ENCODE measurements around the gene TUBG2. TPM values are rescaled to one million over a fixed set of nuclear protein-coding genes. Genes with fewer than 3 reads are reported as not detected.
"Not testable (repeated sequence)": the region's sequence is repeated elsewhere in the genome, so short reads cannot be mapped to it uniquely, and the experiment has no call there.

The TUBG2 gene
- total RNA-seq, 1 donor = 13.8 TPM

DNA sequence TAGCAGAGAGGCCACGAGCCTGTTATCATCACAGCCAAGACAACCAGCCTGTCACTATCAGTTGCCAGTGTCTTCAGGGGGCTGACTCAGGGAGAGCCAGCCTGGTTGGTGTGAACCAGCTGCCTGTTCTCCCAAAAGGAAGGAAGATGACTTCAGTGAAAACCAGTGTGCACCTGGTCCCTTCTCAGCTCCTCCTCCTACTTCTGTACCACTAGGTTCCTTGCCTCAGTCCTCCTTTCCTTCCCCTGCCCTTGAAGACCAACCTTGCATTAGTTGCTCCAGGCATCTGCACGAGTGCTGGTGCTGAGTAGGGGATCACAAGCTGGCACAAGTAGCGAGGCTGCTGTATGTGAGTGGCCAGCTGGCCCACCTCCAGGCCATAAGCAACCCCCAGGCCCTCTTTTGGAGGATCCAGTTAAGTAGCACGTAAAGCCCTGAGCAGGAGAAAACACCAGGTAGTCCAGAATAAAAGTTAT, 41.1 kb upstream of the TUBG2 start:
- TF ChIP-seq, protein P1, sequence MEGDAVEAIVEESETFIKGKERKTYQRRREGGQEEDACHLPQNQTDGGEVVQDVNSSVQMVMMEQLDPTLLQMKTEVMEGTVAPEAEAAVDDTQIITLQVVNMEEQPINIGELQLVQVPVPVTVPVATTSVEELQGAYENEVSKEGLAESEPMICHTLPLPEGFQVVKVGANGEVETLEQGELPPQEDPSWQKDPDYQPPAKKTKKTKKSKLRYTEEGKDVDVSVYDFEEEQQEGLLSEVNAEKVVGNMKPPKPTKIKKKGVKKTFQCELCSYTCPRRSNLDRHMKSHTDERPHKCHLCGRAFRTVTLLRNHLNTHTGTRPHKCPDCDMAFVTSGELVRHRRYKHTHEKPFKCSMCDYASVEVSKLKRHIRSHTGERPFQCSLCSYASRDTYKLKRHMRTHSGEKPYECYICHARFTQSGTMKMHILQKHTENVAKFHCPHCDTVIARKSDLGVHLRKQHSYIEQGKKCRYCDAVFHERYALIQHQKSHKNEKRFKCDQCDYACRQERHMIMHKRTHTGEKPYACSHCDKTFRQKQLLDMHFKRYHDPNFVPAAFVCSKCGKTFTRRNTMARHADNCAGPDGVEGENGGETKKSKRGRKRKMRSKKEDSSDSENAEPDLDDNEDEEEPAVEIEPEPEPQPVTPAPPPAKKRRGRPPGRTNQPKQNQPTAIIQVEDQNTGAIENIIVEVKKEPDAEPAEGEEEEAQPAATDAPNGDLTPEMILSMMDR (IDR thresholded peaks at IDR 0.05; ENCODE audit: extremely low read depth, low read depth, low read length) = no peak
- H3K4me3 ChIP-seq (ENCODE audit: insufficient read depth, low read length) = no peak overlapping the region
- H3K27ac ChIP-seq (ENCODE audit: low read depth, low read length) = no peak overlapping the region
- no peak overlapping the region for H3K4me2 ChIP-seq (ENCODE audit: insufficient read depth, low read length)
- no peaks in the 10 kb centered on the region for H3K79me2 ChIP-seq (ENCODE audit: insufficient read depth, low read length)
- no peaks in the 10 kb centered on the region for H3K27me3 ChIP-seq (ENCODE audit: insufficient read depth, low read length)
- H3K4me1 ChIP-seq (ENCODE audit: insufficient read depth, low read length) = no peaks in the 10 kb centered on the region
- H2AFZ ChIP-seq (ENCODE audit: low read length) = no peak overlapping the region
- no peak for DNase-seq (ENCODE audit: insufficient read length, low spot score, missing footprints)
- no peaks in the 10 kb centered on the region for H4K20me1 ChIP-seq (ENCODE audit: insufficient read depth, low read length)
- peaks cover 28% of the 10 kb centered on the region for H3K36me3 ChIP-seq (ENCODE audit: insufficient read depth, low read length)
- no peaks in the 10 kb centered on the region for H3K9me3 ChIP-seq (ENCODE audit: low read depth, low read length)

DNA sequence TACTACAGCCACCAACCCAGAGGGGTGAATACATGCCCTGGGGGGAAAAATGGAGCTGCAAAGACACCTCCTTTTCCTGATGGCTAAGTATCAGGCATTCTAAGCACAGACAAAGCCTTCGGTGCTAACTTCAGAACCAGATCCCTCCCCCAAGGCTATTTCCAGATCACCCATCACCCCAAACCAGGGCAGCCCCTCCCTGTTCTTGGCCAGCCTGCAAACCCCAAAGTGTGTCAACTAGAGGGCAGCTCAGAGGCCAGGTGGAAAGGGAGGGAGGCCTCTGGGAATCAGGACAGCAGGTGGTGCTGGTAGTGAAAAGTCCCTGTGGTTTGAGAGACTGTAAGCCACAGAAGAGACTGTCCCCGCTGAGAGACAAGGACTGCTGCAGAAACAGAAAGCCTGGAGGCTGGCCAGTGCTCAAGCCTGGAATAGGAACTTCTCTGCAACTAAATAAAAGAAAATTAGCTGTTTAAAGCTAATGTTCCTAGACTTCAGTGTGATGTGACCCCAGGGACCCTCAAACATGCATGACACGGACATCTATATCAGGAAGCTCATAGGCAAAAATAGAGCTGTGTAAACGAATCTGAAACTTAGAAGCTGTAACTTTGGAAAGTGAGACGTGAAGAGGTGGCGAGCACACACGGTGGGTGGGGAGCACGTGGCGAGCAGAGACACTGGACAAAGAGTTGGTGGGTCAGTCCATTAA, 40.5 kb upstream of the TUBG2 start:
- H3K36me3 ChIP-seq (ENCODE audit: insufficient read depth, low read length) = peaks cover 22% of the 10 kb centered on the region
- no peaks in the 10 kb centered on the region for H3K4me1 ChIP-seq (ENCODE audit: insufficient read depth, low read length)
- no peak overlapping the region for H2AFZ ChIP-seq (ENCODE audit: low read length)
- H3K4me3 ChIP-seq (ENCODE audit: insufficient read depth, low read length) = no peak overlapping the region
- no peak overlapping the region for H3K4me2 ChIP-seq (ENCODE audit: insufficient read depth, low read length)
- H3K9me3 ChIP-seq (ENCODE audit: low read depth, low read length) = no peaks in the 10 kb centered on the region
- no peaks in the 10 kb centered on the region for H4K20me1 ChIP-seq (ENCODE audit: insufficient read depth, low read length)
- no peak for DNase-seq (ENCODE audit: insufficient read length, low spot score, missing footprints)
- H3K27ac ChIP-seq (ENCODE audit: low read depth, low read length) = no peak overlapping the region
- TF ChIP-seq, protein P1 (IDR thresholded peaks at IDR 0.05; ENCODE audit: extremely low read depth, low read depth, low read length) = no peak
- H3K79me2 ChIP-seq (ENCODE audit: insufficient read depth, low read length) = no peaks in the 10 kb centered on the region
- H3K27me3 ChIP-seq (ENCODE audit: insufficient read depth, low read length) = no peaks in the 10 kb centered on the region

DNA sequence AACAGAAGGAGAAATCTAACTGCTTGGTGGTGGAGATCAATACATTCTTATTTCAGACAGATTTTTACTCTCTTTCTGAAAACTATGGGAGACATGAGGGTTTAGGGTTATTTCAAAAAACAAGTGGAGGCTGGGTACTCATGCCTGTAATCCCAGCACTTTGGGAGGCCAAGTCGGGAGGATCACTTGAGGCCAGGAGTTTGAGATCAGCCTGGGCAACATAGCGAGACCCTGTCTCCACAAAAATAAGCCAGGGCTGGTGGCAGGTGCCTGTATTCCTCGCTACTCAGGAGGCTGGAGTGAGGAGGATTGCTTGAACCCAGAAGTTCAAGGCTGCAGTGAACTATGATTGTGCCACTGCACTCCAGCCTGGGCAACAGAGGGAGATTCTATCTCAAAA, 37.1 kb upstream of the TUBG2 start:
- H3K9me3 ChIP-seq (ENCODE audit: low read depth, low read length); H3K4me2 ChIP-seq (ENCODE audit: insufficient read depth, low read length); H3K79me2 ChIP-seq (ENCODE audit: insufficient read depth, low read length); H3K36me3 ChIP-seq (ENCODE audit: insufficient read depth, low read length); H3K4me3 ChIP-seq (ENCODE audit: insufficient read depth, low read length); H3K4me1 ChIP-seq (ENCODE audit: insufficient read depth, low read length); H3K27me3 ChIP-seq (ENCODE audit: insufficient read depth, low read length); H3K27ac ChIP-seq (ENCODE audit: low read depth, low read length); H4K20me1 ChIP-seq (ENCODE audit: insufficient read depth, low read length); H2AFZ ChIP-seq (ENCODE audit: low read length): not testable (repeated sequence)
- DNase-seq (ENCODE audit: insufficient read length, low spot score, missing footprints) = peak; percentile 26

DNA sequence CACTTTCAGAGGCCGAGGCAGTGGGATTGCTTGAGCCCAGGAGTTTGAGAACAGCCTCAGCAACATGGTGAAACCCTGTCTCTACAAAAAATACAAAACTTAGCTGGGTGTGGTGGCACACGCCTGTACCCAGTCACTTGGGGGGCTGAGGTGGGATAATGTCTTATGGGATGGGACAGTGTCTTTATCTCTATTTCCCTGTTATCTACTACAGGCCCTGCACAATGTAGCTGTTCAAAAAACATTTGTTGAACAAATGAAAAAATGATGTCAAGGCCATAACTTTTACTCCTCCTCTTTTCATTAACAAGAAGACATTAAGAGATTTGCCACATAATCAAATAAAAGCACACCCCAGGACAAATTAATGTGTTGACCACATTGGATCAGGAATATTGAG, 35.8 kb upstream of the TUBG2 start:
- Histone ChIP-seq H3K4me2 (ENCODE audit: insufficient read depth, low read length) (no peak overlapping the region), H4K20me1 (ENCODE audit: insufficient read depth, low read length) (no peaks in the 10 kb centered on the region), H3K79me2 (ENCODE audit: insufficient read depth, low read length) (no peaks in the 10 kb centered on the region), H3K4me3 (ENCODE audit: insufficient read depth, low read length) (no peak overlapping the region), H2AFZ (ENCODE audit: low read length) (no peak overlapping the region), H3K27me3 (ENCODE audit: insufficient read depth, low read length) (no peaks in the 10 kb centered on the region), H3K27ac (ENCODE audit: low read depth, low read length) (no peak overlapping the region), H3K9me3 (ENCODE audit: low read depth, low read length) (no peaks in the 10 kb centered on the region), H3K4me1 (ENCODE audit: insufficient read depth, low read length) (no peaks in the 10 kb centered on the region), H3K36me3 (ENCODE audit: insufficient read depth, low read length) (no peaks in the 10 kb centered on the region)
- TF ChIP-seq, protein P1 (IDR thresholded peaks at IDR 0.05; ENCODE audit: extremely low read depth, low read depth, low read length) = no peak
- DNase-seq (ENCODE audit: insufficient read length, low spot score, missing footprints) = no peak

All from osteoblast (primary cell).